Left lobe of liver (tissue), 2 donors: ENCODE data around the gene PPT1. TPM values are rescaled to one million over a fixed set of nuclear protein-coding genes. Genes with fewer than 3 reads are reported as not detected.
A peak's percentile ranks its signal among the peaks of the same experiment; 100 is the strongest.

Experiments
- ATAC-seq: fragments of 200-7000 bp; cut with Tn5 transposase; one replicate; pipeline ENCODE4 v1.9.1; 2020; ENCODE audit warnings: mild to moderate bottlenecking, moderate library complexity
- DNase-seq: peaks from one replicate; pipeline ENCODE4 v3.0.0-alpha.2; 2020; ENCODE audit warnings: low spot score
- total RNA-seq: library from RNA; stranded (reverse); gene quantifications from one replicate; pipeline ENCODE4 v1.2.1, GENCODE V29; 2021
- donor health status: DM: no; HTN: no; CAD: no; lungs with moderate emphysema.
- donor health status: DM: no; HTN: yes; CAD: no.

PPT1 gene
- total RNA-seq, 1 donor from 2014 or later: 14.0 TPM

DNA sequence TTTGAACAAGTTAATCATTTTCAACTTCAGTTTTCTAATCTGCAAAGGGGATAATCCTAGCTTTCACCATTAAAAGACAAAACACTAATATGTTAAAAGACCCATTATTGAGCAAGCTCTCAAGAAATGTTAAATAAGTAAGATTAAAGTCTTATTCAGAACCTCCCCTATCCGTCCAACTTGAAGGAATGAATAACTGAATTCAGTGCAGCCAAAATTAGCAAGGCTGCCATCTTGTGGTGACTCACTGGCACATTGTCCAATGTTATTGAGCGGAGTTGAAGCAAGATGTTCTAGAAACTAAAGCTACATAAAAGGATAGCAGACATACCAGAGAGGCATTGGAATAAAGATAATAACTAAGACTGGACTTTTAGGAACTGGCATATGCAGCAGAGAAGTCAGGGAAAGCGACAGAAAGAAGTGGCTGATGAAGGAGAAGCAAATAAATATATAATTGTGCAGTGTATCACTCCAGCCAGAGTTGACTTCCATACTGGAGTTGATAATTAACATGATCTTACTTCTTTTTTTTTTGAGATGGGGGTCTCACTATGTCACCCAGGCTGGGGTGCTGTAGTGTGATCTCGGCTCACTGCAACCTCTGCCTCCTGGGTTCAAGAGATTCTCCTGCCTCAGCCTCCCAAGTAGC lies 64.7 kb downstream of the PPT1 start:
- DNase-seq: no peak
- peak; percentile 89 for ATAC-seq

DNA sequence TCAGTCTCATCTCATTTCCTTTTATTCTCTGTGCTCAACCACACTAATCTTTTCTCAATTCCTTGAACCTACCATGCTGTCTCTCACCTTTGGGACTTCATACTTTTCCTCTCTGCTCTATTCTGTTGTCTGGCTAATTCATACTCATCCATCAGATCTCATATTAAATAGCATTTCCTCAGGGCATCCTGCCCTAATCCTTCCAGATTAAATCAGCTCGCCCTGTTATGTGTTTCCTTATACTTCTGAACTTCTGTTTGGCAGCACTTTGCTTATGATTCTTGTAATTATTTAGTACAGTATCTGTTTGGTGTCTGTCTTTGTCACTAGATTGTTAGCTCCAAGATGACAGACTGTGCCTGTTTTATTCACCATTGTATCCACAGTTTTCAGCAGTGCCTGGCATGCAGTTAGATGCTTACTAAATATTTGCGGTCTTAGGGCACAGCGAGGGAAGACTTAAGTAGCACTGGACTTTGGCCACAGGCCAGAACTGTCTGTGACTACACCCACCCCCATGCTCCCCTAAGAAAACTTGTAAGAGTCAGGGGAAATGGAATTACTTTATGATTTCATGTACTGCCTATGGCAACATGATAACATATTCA lies 66.4 kb downstream of the PPT1 start:
- ATAC-seq: no peak
- no peak for DNase-seq

DNA sequence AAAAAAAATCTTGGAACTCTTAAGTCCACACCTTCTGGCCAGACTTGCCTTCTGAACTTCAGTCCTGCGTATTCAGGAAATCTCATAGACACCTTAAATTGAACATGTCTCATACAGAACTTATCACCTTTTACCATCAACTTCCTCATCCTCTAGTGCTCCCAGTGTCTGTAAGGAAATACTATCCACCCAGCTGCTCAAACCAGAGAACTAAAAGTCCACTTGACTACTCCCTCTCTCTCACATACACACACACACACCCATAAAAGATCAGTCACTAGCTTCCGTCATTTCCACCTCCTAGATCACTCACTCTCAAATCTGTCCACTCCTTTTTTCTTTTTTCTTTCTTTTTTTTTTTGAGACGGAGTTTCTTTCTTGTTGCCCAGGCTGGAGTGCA lies 67.4 kb downstream of the PPT1 start:
- no peak for ATAC-seq

DNA sequence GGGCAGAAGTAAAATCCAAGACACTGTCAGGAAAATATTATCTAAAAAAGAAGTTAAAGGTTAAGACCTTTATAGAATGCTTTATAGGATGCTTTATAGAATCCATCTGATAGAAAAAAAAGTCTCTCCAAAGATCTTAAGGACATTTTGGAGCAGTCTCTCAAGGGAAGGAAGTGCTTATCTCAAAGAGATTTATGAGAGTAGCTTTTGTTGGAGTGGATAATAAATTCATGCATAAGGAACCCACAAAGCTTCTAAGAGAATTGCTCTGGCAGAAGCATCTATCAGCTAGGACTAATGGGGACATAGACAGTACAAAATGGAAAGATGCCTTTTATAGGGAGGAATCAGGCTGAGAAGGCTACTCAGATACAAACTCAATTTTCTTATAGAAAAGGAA lies 69.4 kb downstream of the PPT1 start:
- no peak for ATAC-seq
- DNase-seq: no peak

More for the DNA sequence above, 67.4 kb downstream of the PPT1 start:
- DNase-seq: no peak

DNA sequence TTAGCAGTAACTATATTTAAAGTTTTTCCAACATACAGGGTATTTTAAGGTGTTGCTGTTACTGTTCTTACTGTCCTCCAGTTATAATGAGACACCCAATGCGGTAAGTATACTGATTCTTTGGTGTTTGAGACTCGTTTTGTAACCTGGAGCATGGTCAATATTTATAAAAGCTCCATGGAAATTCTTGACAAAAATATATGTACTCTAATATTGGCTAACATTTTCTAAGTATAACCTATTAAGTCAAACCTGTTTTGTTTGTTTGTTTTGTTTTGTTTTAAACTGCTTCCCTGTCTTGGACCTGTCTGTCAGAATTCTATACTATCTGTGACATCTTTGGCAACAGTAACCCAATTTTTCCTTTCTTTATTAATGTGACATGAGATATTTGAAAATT lies 72.4 kb downstream of the PPT1 start:
- DNase-seq (no peak), ATAC-seq (no peak)

DNA sequence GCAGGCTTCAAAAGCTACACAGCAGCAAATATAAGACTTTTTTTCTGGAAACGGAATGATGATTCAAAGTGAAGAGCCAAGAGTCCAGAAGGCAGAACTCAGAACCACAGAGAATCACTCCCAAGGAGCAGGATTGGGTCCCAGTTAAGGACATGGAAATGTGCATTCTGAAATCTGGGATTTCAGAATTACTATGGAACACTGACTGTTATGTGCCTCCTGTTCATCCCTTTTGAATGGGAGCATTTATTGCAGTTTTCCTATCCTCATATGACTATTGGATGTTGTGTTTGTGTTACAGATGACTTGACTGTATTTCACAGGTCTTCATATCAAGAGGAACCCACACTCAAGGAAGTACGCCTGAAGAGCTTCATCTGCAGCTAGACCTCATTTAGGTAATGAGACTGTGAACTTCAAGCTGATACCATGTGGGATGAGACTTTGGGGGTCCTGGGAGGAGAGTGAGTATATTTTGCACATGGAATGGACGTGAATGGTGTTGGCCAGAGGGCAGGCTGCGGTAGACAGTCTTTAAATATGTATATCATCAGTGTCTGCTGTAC lies 73.6 kb downstream of the PPT1 start:
- ATAC-seq: no peak
- no peak for DNase-seq

Other genes with a start within 250 kb of the PPT1 start
- 5.5 TPM for gene TRIT1, start 213.7 kb downstream of the PPT1 start, total RNA-seq
- gene MYCL, start 195.3 kb downstream of the PPT1 start, total RNA-seq: 14.7 TPM
- gene MFSD2A, start 142.1 kb downstream of the PPT1 start, total RNA-seq: 108 TPM
- gene CAP1, start 56.5 kb downstream of the PPT1 start, total RNA-seq: 98.9 TPM
- gene RLF, start 64.1 kb upstream of the PPT1 start, total RNA-seq: 4.8 TPM
- gene TMCO2, start 150.7 kb upstream of the PPT1 start, total RNA-seq: not detected
- 19.5 TPM for gene ZMPSTE24, start 161.0 kb upstream of the PPT1 start, total RNA-seq
- 0.45 TPM for gene COL9A2, start 220.0 kb upstream of the PPT1 start, total RNA-seq